Spleen (tissue), 11 donors: ENCODE results near the gene ABHD13. TPM values are rescaled to one million over a fixed set of nuclear protein-coding genes. Genes with fewer than 3 reads are reported as not detected.
A peak's percentile ranks its signal among the peaks of the same experiment; 100 is the strongest.

Experiments used
- DNase-seq: peaks from one replicate; pipeline ENCODE4 v3.0.0-alpha.2; 2020
- H3K27ac ChIP-seq, 8 donors: fragments of 200-600 bp; sonication (generic) in 7 of 8; 1 replicate in 4 of 8; 2 replicates in 4 of 8; pipeline versions ENCODE4 v1.5.0 to v1.8.0; 2016 to 2021; ENCODE audit warnings: inconsistent platforms in 4 of 8, mild to moderate bottlenecking in 4 of 8, moderate library complexity in 1 of 8
- H3K27me3 ChIP-seq, 7 donors: fragments of 200-600 bp; sonication (generic) in 6 of 7; replicated peaks in 1 of 7; 1 replicate in 4 of 7; 2 replicates in 3 of 7; pipeline versions ENCODE4 v1.5.0 to v1.8.0; 2016 to 2021; ENCODE audit warnings: inconsistent platforms in 3 of 7, mild to moderate bottlenecking in 1 of 7
- H3K36me3 ChIP-seq, 6 donors: fragments of 200-600 bp; sonication (generic) in 5 of 6; 1 replicate in 4 of 6; 2 replicates in 2 of 6; pipeline versions ENCODE4 v1.5.0 to v1.8.0; 2016 to 2021; ENCODE audit warnings: inconsistent platforms in 2 of 6
- H3K4me1 ChIP-seq, 6 donors: fragments of 200-600 bp; sonication (generic) in 5 of 6; 1 replicate in 3 of 6; 2 replicates in 3 of 6; pipeline versions ENCODE4 v1.5.0 to v1.8.0; 2016 to 2021; ENCODE audit warnings: inconsistent platforms in 3 of 6
- H3K4me3 ChIP-seq, 8 donors: fragments of 200-600 bp; sonication (generic) in 7 of 8; 1 replicate in 4 of 8; 2 replicates in 4 of 8; pipeline versions ENCODE4 v1.5.0 to v1.8.0; 2016 to 2021; ENCODE audit warnings: inconsistent platforms in 4 of 8, mild to moderate bottlenecking in 4 of 8, moderate library complexity in 2 of 8
- H3K9me3 ChIP-seq, 8 donors: fragments of 200-600 bp; sonication (generic) in 7 of 8; 1 replicate in 4 of 8; 2 replicates in 4 of 8; pipeline versions ENCODE4 v1.5.0 to v1.8.0; 2016 to 2021; ENCODE audit warnings: inconsistent platforms in 4 of 8
- POLR2A ChIP-seq, 3 donors: fragments of 450-650 bp; IDR thresholded peaks; one replicate each; pipeline ENCODE4 v1.5.1; 2017; ENCODE audit warnings: antibody characterized with exemption in 3 of 3, mild to moderate bottlenecking in 1 of 3
- POLR2AphosphoS5 ChIP-seq, 3 donors: sonication (generic); formaldehyde crosslinking; IDR thresholded peaks; one replicate each; pipeline ENCODE4 v1.5.1; 2017; ENCODE audit warnings: antibody characterized with exemption in 3 of 3
- WGBS, 5 donors: extraction: QIAGEN DNeasy Blood & Tissue Kit in 3 of 5; methylation state at CpG; one replicate each; pipeline versions ENCODE4 v1.1.5 to v1.1.7; 2013 to 2018; 5-methylcytosine and 5-hydroxymethylcytosine counted together
- intact Hi-C: fragments of 100-400 bp; cut with DNase I; formaldehyde crosslinking; loops from one replicate; pipeline ENCODE4 v1.15.0; 2023; ENCODE audit warnings: low total_unique reads
- polyA plus RNA-seq, 3 donors: library from polyadenylated mRNA; stranded (reverse); fragments of 200-250 nt; gene quantifications; one replicate each; pipeline ENCODE4 v1.2.1, GENCODE V29; 2013
- total RNA-seq, 7 donors: library from RNA; depleted of rRNA in 3 of 7; stranded (reverse); fragments of >200 nt in 3 of 7; fragmentation: NEBNext Ultra II Directional in 4 of 7; extraction: Animal tissue kit (Norgen Biotek cat#: 25700) in 4 of 7; gene quantifications; one replicate each; pipeline versions ENCODE4 v1.1.0 to v1.2.1, GENCODE V29; 2016 to 2021
- TF ChIP-seq, protein P1 (sequence below), 11 experiments: fragments of 200-600 bp in 7 of 11; fragments of 450-650 bp in 4 of 11; sonication (generic) in 4 of 11; IDR thresholded peaks in 8 of 11; conservative IDR thresholded peaks in 3 of 11; 1 replicate in 7 of 11; 2 replicates in 4 of 11; pipeline versions ENCODE4 v1.4.0 to v1.8.0; 2016 to 2021; ENCODE audit warnings: antibody characterized with exemption in 11 of 11, inconsistent platforms in 4 of 11, mild to moderate bottlenecking in 1 of 11
- donor health status: healthy with polysubstance abuse.
- donor health status: DM: no; HTN: no; CAD: no; lungs with moderate emphysema.
- donor health status: DM: no; HTN: no; CAD: no.
- donor health status: Bipolar disorder and iron deficiency.
- donor health status: healthy.
- donor health status: DM: no; HTN: no; CAD: no.
- donor health status: DM: yes; HTN: yes; CAD: no.

The ABHD13 gene
- total and polyA plus RNA-seq, 10 donors = 4.8 to 22.6 (median 12.7) TPM

DNA sequence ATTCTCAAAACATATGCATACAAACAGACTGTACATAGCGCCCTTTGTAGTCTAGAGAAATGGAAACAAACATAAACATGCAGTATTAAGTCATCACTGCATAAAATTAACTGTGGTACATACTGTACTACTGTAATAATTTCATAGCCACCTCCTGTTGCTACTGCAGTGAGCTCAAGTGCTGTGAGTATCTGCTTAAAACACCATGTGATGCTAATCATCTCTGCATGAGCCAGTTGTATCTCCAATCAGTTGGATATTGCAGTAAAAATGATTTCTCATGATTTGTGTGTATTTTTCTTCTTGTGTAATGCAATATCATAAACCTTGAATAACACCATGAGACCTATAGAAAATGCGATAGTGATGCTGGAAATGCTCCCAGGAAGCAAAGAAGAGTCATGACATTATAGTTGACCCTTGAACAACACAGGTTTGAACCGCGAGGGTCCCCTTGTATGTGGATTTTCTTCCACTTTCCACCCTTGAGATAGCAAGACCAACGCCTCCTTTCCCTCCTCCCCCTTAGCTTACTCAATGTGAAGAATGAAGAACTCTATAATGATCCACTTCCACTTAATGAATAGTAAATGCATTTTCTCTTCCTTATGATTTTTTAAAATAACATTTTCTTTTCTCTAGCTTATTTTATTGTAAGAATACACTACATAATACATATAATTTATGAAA, 55.4 kb downstream of the ABHD13 start:
- Histone ChIP-seq H3K36me3 (no peaks in the 10 kb centered on the region), H3K27me3 (no peaks in the 10 kb centered on the region), H3K4me1 (peaks cover 6 to 62% (median 28%) of the 10 kb centered on the region in 6 donors), H3K9me3 (no peaks in the 10 kb centered on the region), H3K4me3 (no peak overlapping the region), H3K27ac (peak overlapping the region in 3 of 8 donors; percentile 9 to 42 (median 18))
- intact Hi-C loops = no loop called here
- no peak for DNase-seq
- 79 to 87% (median 81%) methylated on average over 5 of the region's 5 CpGs for WGBS, 5 donors
- no peak for TF ChIP-seq POLR2A (IDR thresholded peaks at IDR 0.05)
- TF ChIP-seq, protein P1, sequence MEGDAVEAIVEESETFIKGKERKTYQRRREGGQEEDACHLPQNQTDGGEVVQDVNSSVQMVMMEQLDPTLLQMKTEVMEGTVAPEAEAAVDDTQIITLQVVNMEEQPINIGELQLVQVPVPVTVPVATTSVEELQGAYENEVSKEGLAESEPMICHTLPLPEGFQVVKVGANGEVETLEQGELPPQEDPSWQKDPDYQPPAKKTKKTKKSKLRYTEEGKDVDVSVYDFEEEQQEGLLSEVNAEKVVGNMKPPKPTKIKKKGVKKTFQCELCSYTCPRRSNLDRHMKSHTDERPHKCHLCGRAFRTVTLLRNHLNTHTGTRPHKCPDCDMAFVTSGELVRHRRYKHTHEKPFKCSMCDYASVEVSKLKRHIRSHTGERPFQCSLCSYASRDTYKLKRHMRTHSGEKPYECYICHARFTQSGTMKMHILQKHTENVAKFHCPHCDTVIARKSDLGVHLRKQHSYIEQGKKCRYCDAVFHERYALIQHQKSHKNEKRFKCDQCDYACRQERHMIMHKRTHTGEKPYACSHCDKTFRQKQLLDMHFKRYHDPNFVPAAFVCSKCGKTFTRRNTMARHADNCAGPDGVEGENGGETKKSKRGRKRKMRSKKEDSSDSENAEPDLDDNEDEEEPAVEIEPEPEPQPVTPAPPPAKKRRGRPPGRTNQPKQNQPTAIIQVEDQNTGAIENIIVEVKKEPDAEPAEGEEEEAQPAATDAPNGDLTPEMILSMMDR (IDR thresholded peaks at IDR 0.05 in 8 of 11, conservative IDR thresholded peaks at IDR 0.05 in 3 of 11) = no peak
- TF ChIP-seq POLR2AphosphoS5 (IDR thresholded peaks at IDR 0.05) = no peak

DNA sequence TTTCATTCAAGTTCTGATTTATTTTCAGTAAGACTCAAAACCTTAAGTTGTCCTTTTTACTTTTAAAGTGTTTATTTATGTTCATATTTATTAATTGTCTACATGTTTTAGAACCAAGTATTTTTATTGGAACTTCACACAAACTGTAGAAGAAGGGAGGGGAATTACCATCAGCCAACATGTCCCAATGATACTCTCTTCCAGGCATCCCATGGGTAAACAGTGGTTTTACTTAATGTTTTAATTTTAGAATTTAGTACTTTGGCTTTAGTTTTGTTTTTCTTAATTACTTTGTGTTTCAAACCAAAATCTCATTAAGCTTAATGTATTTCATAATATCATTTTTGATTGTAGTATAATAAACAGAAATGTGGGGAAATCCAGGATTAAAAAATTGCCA, 56.5 kb downstream of the ABHD13 start:
- Histone ChIP-seq H3K27me3 (no peaks in the 10 kb centered on the region), H3K27ac (no peak overlapping the region), H3K4me1 (peaks cover 0 to 50% (median 17%) of the 10 kb centered on the region in 6 donors), H3K9me3 (no peaks in the 10 kb centered on the region), H3K4me3 (no peak overlapping the region), H3K36me3 (no peaks in the 10 kb centered on the region)
- DNase-seq = no peak
- TF ChIP-seq POLR2AphosphoS5 (IDR thresholded peaks at IDR 0.05) = no peak
- TF ChIP-seq POLR2A (IDR thresholded peaks at IDR 0.05) = no peak
- TF ChIP-seq, protein P1 (IDR thresholded peaks at IDR 0.05 in 8 of 11, conservative IDR thresholded peaks at IDR 0.05 in 3 of 11) = no peak
- intact Hi-C loops = no loop called here

DNA sequence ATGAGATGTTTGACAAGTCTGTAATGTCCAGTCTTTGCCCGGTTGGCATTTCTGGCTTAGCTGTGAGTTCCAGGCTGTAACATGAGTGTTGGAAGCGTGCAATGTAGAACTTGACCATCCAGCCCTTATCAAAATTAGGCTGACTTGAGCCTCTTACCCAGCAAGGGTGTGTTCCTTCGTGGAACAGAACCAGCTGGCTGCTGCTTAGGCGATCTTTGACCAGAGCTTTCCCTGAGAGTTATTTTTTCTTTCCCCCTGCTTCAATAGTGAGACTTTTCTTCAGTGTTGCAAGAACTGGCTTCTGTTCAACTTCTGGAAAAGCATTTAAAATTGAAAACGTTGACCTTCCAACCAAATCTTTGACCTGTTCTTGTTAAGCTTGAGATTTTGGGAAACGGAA, 57.9 kb downstream of the ABHD13 start:
- TF ChIP-seq POLR2A (IDR thresholded peaks at IDR 0.05) (no peak), POLR2AphosphoS5 (IDR thresholded peaks at IDR 0.05) (peak in 1 of 3 donors; percentile 10)
- no peak overlapping the region for H3K4me3 ChIP-seq
- no peaks in the 10 kb centered on the region for H3K36me3 ChIP-seq
- intact Hi-C loops = no loop called here
- DNase-seq = no peak
- H3K27ac ChIP-seq = no peak overlapping the region
- H3K4me1 ChIP-seq = peaks cover 0 to 37% (median 6%) of the 10 kb centered on the region in 6 donors
- no peaks in the 10 kb centered on the region for H3K27me3 ChIP-seq
- WGBS, 5 donors = 67 to 78% (median 73%) methylated on average over 6 of the region's 6 CpGs
- no peaks in the 10 kb centered on the region for H3K9me3 ChIP-seq

DNA sequence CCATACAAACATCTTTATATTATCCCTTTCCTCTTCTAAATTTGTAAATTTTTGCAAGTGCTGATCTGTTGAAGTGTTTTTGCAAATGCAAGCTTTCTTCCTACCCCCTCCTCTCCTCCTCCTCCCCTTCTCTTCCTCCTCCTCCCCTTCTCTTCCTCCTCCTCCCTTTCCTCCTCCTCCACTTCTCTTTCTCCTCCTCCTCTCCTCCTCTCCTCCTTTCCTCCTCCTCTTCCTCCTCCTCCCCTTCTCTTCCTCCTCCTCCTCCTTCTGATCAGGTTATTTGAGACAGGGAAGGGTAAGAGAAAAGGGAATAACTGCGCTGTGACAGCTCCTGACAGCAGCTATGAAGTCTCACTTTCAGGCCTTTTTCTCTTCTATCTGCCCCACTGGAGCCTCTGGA, 60.3 kb downstream of the ABHD13 start:
- TF ChIP-seq, protein P1 (IDR thresholded peaks at IDR 0.05 in 8 of 11, conservative IDR thresholded peaks at IDR 0.05 in 3 of 11) = no peak
- TF ChIP-seq POLR2AphosphoS5 (IDR thresholded peaks at IDR 0.05) (no peak), POLR2A (IDR thresholded peaks at IDR 0.05) (no peak)
- intact Hi-C loops = no loop called here
- no peak for DNase-seq
- H3K4me3 ChIP-seq = no peak overlapping the region
- H3K36me3 ChIP-seq = no peaks in the 10 kb centered on the region
- H3K27ac ChIP-seq = peak overlapping the region in 1 of 8 donors; percentile 10
- H3K4me1 ChIP-seq = peaks cover 0 to 25% (median 3%) of the 10 kb centered on the region in 6 donors
- no peaks in the 10 kb centered on the region for H3K9me3 ChIP-seq
- no peaks in the 10 kb centered on the region for H3K27me3 ChIP-seq
- WGBS, 5 donors = 95 to 100% (median 95%) methylated on average over 1 of the region's 1 CpG
